Type B pancreatic cell (in vitro differentiated cells): ENCODE results near the gene TANC2. TPM values are rescaled to one million over a fixed set of nuclear protein-coding genes. Genes with fewer than 3 reads are reported as not detected.
A peak's percentile ranks its signal among the peaks of the same experiment; 100 is the strongest.

Experiments used
- DNase-seq: peaks from one replicate; pipeline ENCODE4 v3.0.0; 2021; ENCODE audit warnings: mixed read lengths; ENCODE audit not compliant: unreplicated experiment; ENCODE audit errors: extremely low spot score
- H3K27ac Mint-ChIP-seq: 2 replicates; pipeline ENCODE4 v1.8.0; 2021; ENCODE audit warnings: mild to moderate bottlenecking, mixed read lengths
- H3K27me3 Mint-ChIP-seq: 2 replicates; pipeline ENCODE4 v1.8.0; 2021; ENCODE audit warnings: mixed read lengths
- H3K36me3 Mint-ChIP-seq: 2 replicates; pipeline ENCODE4 v1.8.0; 2021; ENCODE audit warnings: mixed read lengths
- H3K4me1 Mint-ChIP-seq: one replicate; pipeline ENCODE4 v1.8.0; 2021; ENCODE audit warnings: mixed read lengths; ENCODE audit not compliant: unreplicated experiment
- H3K4me3 Mint-ChIP-seq: 2 replicates; pipeline ENCODE4 v1.8.0; 2021; ENCODE audit warnings: mild to moderate bottlenecking, mixed read lengths
- H3K9me3 Mint-ChIP-seq: 2 replicates; pipeline ENCODE4 v1.8.0; 2021; ENCODE audit warnings: mixed read lengths
- total RNA-seq: library from RNA; stranded (reverse); gene quantifications from 2 replicates; pipeline ENCODE4 v1.2.1, GENCODE V29; 2021; ENCODE audit warnings: low replicate concordance
- TF ChIP-seq, protein P1 (sequence below): fragments of 200-600 bp; sonication (generic); conservative IDR thresholded peaks from 2 replicates; pipeline ENCODE4 v1.5.0; 2021; ENCODE audit warnings: antibody characterized with exemption, mild to moderate bottlenecking

Gene TANC2
- total RNA-seq, 1 donor from 2014 or later: 50.6 TPM

DNA sequence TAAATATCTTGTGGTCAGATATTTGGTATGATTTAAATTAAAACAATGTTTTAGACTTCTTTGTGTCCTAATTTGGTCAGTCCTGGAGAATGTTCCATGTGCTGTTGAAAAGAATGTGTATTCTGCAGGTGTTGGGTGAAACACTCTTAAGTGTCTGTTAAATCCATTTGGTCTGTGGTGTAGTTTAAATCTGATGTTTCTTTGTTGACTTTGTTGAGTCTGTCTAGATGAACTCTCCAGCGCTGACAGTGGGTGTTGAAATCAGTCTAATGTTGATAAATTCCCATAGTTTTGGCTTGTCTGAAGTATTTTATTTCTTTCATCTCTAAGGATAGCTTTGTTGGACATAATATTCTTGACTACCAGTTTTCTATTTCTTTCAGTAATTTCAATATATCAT, 18.8 kb downstream of the TANC2 start:
- Mint-ChIP-seq H3K9me3 (no peaks in the 10 kb centered on the region), H3K4me1 (no peaks in the 10 kb centered on the region), H3K36me3 (no peaks in the 10 kb centered on the region), H3K27me3 (no peaks in the 10 kb centered on the region), H3K4me3 (no peak overlapping the region), H3K27ac (no peak overlapping the region)
- TF ChIP-seq, protein P1, sequence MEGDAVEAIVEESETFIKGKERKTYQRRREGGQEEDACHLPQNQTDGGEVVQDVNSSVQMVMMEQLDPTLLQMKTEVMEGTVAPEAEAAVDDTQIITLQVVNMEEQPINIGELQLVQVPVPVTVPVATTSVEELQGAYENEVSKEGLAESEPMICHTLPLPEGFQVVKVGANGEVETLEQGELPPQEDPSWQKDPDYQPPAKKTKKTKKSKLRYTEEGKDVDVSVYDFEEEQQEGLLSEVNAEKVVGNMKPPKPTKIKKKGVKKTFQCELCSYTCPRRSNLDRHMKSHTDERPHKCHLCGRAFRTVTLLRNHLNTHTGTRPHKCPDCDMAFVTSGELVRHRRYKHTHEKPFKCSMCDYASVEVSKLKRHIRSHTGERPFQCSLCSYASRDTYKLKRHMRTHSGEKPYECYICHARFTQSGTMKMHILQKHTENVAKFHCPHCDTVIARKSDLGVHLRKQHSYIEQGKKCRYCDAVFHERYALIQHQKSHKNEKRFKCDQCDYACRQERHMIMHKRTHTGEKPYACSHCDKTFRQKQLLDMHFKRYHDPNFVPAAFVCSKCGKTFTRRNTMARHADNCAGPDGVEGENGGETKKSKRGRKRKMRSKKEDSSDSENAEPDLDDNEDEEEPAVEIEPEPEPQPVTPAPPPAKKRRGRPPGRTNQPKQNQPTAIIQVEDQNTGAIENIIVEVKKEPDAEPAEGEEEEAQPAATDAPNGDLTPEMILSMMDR: no peak
- no peak for DNase-seq

DNA sequence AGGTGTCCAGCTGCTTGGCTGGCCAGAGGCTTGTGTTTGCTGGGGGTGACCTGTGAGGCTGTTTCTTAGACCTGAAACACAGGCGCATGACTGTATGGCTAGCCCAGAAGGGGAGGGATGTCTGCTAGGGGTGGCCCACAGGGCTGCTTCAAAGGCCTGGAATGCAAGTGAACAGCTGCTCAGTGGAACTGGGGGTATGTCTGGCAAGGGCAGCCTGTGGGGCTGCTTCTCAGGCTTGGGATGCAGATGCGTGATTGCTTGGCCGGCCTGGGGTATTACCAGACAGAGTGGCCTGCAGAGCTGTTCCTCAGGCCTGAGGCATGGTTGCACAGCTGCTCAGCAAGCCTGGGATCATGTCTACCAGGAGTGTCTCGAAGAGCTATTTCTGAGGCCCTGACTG, 20.5 kb downstream of the TANC2 start:
- no peaks in the 10 kb centered on the region for H3K27me3 Mint-ChIP-seq
- H3K9me3 Mint-ChIP-seq: no peaks in the 10 kb centered on the region
- TF ChIP-seq, protein P1: no peak
- H3K27ac Mint-ChIP-seq: no peak overlapping the region
- no peak overlapping the region for H3K4me3 Mint-ChIP-seq
- no peaks in the 10 kb centered on the region for H3K36me3 Mint-ChIP-seq
- no peak for DNase-seq
- no peaks in the 10 kb centered on the region for H3K4me1 Mint-ChIP-seq

DNA sequence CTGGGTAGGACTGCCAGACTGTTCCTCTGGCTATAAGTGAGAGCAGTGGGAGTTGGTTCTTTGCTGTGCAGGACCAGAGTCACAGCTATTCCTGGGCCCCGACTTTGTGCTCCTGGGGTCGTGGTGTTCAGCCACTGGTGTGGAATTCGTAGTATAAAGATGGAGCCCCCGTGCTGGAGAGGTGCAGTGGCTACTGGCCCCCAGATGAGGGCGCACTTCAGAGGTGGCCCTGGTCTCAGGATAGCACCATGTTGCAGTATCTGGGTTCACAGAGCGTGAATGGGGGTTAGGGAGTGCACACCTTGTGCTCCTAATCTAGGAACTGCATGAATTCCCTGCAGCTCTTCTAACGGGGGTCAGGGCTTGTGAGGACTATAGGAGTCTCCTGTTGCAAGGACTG, 21.1 kb downstream of the TANC2 start:
- H3K4me3 Mint-ChIP-seq: no peak overlapping the region
- H3K36me3 Mint-ChIP-seq: no peaks in the 10 kb centered on the region
- H3K27ac Mint-ChIP-seq: no peak overlapping the region
- TF ChIP-seq, protein P1: peak; percentile 51
- no peaks in the 10 kb centered on the region for H3K9me3 Mint-ChIP-seq
- DNase-seq: no peak
- H3K27me3 Mint-ChIP-seq: no peaks in the 10 kb centered on the region
- H3K4me1 Mint-ChIP-seq: no peaks in the 10 kb centered on the region

DNA sequence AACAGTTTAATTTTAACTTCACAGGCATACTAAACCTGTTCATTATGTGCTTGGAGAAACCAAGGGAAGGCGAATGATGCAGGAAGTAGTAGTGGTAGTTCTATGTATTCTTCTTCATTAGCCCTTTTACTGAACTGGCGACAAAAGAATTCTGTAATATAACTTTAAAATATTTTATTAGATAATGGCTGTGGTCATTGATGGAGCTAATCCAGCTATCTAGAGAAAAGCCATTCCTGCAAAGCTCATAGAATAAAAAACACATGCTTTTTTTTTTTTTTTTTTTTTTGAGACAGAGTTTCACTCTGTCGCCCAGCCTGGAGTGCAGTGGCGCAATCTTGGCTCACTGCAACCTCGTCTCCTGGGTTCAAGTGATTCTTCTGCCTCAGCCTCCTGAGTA, 23.5 kb downstream of the TANC2 start:
- Mint-ChIP-seq H3K27me3 (no peaks in the 10 kb centered on the region), H3K4me1 (no peaks in the 10 kb centered on the region), H3K36me3 (no peaks in the 10 kb centered on the region), H3K27ac (no peak overlapping the region), H3K4me3 (no peak overlapping the region), H3K9me3 (no peaks in the 10 kb centered on the region)
- TF ChIP-seq, protein P1: no peak
- no peak for DNase-seq

DNA sequence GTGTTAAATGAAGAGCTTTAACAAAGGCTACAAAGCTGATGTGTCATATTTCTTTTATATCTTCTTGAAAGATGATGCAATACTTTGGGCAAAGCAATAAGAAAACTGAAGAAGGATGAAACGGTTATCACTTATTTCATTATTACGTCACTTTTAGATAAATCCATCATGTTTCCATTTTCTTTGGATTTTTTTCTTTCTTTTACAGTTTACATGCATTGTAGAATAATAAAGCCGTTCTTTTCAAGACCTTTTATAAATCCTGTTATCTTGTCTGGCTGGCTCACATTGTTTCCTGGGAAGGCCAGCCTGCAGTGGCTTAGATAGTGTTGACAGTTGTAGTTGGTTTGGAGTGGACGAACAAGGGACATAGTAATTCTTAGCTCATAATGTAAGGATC, 28.9 kb downstream of the TANC2 start:
- no peak for DNase-seq
- no peak overlapping the region for H3K27ac Mint-ChIP-seq

More for the DNA sequence above, 28.9 kb downstream of the TANC2 start:
- TF ChIP-seq, protein P1: no peak
- no peak overlapping the region for H3K4me3 Mint-ChIP-seq
- no peaks in the 10 kb centered on the region for H3K27me3 Mint-ChIP-seq
- no peaks in the 10 kb centered on the region for H3K36me3 Mint-ChIP-seq
- peaks cover 5% of the 10 kb centered on the region for H3K4me1 Mint-ChIP-seq
- no peaks in the 10 kb centered on the region for H3K9me3 Mint-ChIP-seq
